ENCODE measurements around the gene C3orf70.

The C3orf70 gene

GRCh38 chr3:185152410-185153170 lies at the start of gene C3orf70:
Gene C3orf70, minus strand, starts transcription at chr3:185153060. Its CDS starts 237 bp downstream, at chr3:185152823.
- no peak for TF ChIP-seq CTCF (IDR thresholded peaks at IDR 0.05)
- H3K27me3 Mint-ChIP-seq (ENCODE audit: low read depth, poor library complexity) = peaks cover 50% of the 10 kb centered on the region
- H3K36me3 Mint-ChIP-seq (ENCODE audit: low read depth) = no peaks in the 10 kb centered on the region
- peak; percentile 66 for DNase-seq
- peak within 1 kb of the TSS; percentile 21 for H3K27ac Mint-ChIP-seq
- H3K9me3 Mint-ChIP-seq = no peaks in the 10 kb centered on the region
- peak within 1 kb of the TSS; percentile 94 for H3K4me3 Mint-ChIP-seq
- peaks cover 20% of the 10 kb centered on the region for H3K4me1 Mint-ChIP-seq

- Mint-ChIP-seq H3K4me1 (peaks cover 5% of the 10 kb centered on the region), H3K4me3 (no peak overlapping the region), H3K27me3 (ENCODE audit: low read depth, poor library complexity) (peaks cover 6% of the 10 kb centered on the region), H3K9me3 (peaks cover 8% of the 10 kb centered on the region), H3K27ac (no peak overlapping the region), H3K36me3 (ENCODE audit: low read depth) (peaks cover 13% of the 10 kb centered on the region)
- TF ChIP-seq CTCF (IDR thresholded peaks at IDR 0.05) = no peak
- DNase-seq = no peak
Measured at GRCh38 chr3:185200639-185201038, 47.8 kb upstream of the C3orf70 start.

GRCh38 chr3:185199671-185200070 lies 46.8 kb upstream of the C3orf70 start:
- no peak for TF ChIP-seq CTCF (IDR thresholded peaks at IDR 0.05)
- peaks cover 6% of the 10 kb centered on the region for H3K27me3 Mint-ChIP-seq (ENCODE audit: low read depth, poor library complexity)

GRCh38 chr3:185199206-185199605 lies 46.3 kb upstream of the C3orf70 start:
- no peak overlapping the region for H3K27ac Mint-ChIP-seq
- H3K4me3 Mint-ChIP-seq = no peak overlapping the region
- TF ChIP-seq CTCF (IDR thresholded peaks at IDR 0.05) = no peak
- peaks cover 17% of the 10 kb centered on the region for H3K9me3 Mint-ChIP-seq
- DNase-seq = no peak
- H3K4me1 Mint-ChIP-seq = no peaks in the 10 kb centered on the region
- H3K36me3 Mint-ChIP-seq (ENCODE audit: low read depth) = peaks cover 13% of the 10 kb centered on the region
- peaks cover 8% of the 10 kb centered on the region for H3K27me3 Mint-ChIP-seq (ENCODE audit: low read depth, poor library complexity)

More at GRCh38 chr3:185199671-185200070, 46.8 kb upstream of the C3orf70 start:
- peaks cover 13% of the 10 kb centered on the region for H3K36me3 Mint-ChIP-seq (ENCODE audit: low read depth)
- peaks cover 16% of the 10 kb centered on the region for H3K9me3 Mint-ChIP-seq
- no peak overlapping the region for H3K4me3 Mint-ChIP-seq
- H3K4me1 Mint-ChIP-seq = no peaks in the 10 kb centered on the region
- H3K27ac Mint-ChIP-seq = no peak overlapping the region
- DNase-seq = no peak

- peaks cover 25% of the 10 kb centered on the region for H3K9me3 Mint-ChIP-seq
- no peak for DNase-seq
- H3K27ac Mint-ChIP-seq = no peak overlapping the region
- H3K27me3 Mint-ChIP-seq (ENCODE audit: low read depth, poor library complexity) = peaks cover 10% of the 10 kb centered on the region
- H3K4me1 Mint-ChIP-seq = no peaks in the 10 kb centered on the region
- H3K36me3 Mint-ChIP-seq (ENCODE audit: low read depth) = peaks cover 13% of the 10 kb centered on the region
- no peak overlapping the region for H3K4me3 Mint-ChIP-seq
- no peak for TF ChIP-seq CTCF (IDR thresholded peaks at IDR 0.05)
Measured at GRCh38 chr3:185197068-185197467, 44.2 kb upstream of the C3orf70 start.

GRCh38 chr3:185195652-185196051 lies 42.8 kb upstream of the C3orf70 start:
- Mint-ChIP-seq H3K27ac (no peak overlapping the region), H3K36me3 (ENCODE audit: low read depth) (peaks cover 1% of the 10 kb centered on the region), H3K9me3 (peaks cover 17% of the 10 kb centered on the region), H3K4me1 (no peaks in the 10 kb centered on the region), H3K4me3 (no peak overlapping the region), H3K27me3 (ENCODE audit: low read depth, poor library complexity) (peaks cover 7% of the 10 kb centered on the region)
- DNase-seq = no peak
- no peak for TF ChIP-seq CTCF (IDR thresholded peaks at IDR 0.05)
